ENCODE data around the gene PSMD5. TPM values are rescaled to one million over a fixed set of nuclear protein-coding genes. Genes with fewer than 3 reads are reported as not detected.

Gene PSMD5
- total RNA-seq, 4 donors from 2014 or later: 23.8 to 46.2 (median 30.9) TPM

GRCh38 chr9:120767451-120767850 is 75.3 kb downstream of the PSMD5 start:
- DNase-seq: no peak
- H3K36me3 ChIP-seq: peaks cover 0 to 73% (median 0%) of the 10 kb centered on the region in 3 donors
- TF ChIP-seq CTCF (IDR thresholded peaks at IDR 0.05) (no peak), POLR2A (IDR thresholded peaks at IDR 0.05) (no peak)
- no peak overlapping the region for H3K4me3 ChIP-seq
- H3K27ac ChIP-seq: peak overlapping the region in 1 of 4 donors; percentile 1
- peaks cover 0 to 7% (median 2%) of the 10 kb centered on the region in 4 donors for H3K4me1 ChIP-seq
- no peaks in the 10 kb centered on the region for H3K9me3 ChIP-seq
- H3K27me3 ChIP-seq: no peaks in the 10 kb centered on the region

Other genes starting within 250 kb of the PSMD5 start
- gene MEGF9, start 128.5 kb downstream of the PSMD5 start, total RNA-seq: 10 to 100 TPM in 2 of 4 donors, 1 to 10 TPM in 2; 8.1 to 15.1 (median 11.5) TPM
- 10 to 100 TPM; 70.5 to 93.3 (median 82.8) TPM for gene FBXW2, start 49.5 kb downstream of the PSMD5 start, total RNA-seq
- gene PHF19, start 34.3 kb upstream of the PSMD5 start, total RNA-seq: 10 to 100 TPM in 3 of 4 donors, 1 to 10 TPM in 1; 7.2 to 76.7 (median 20.6) TPM
- 10 to 100 TPM in 1 of 4 donors, 1 to 10 TPM in 3; 3.3 to 14.0 (median 8.8) TPM for gene TRAF1, start 83.9 kb upstream of the PSMD5 start, total RNA-seq
- 1 to 10 TPM; 1.2 to 8.6 (median 2.1) TPM for gene C5, start 207.4 kb upstream of the PSMD5 start, total RNA-seq
- 100 to 1,000 TPM in 1 of 4 donors, 10 to 100 TPM in 2, 1 to 10 TPM in 1; 5.1 to 113 (median 13.7) TPM for gene CNTRL, start 232.0 kb upstream of the PSMD5 start, total RNA-seq

Measured in Peyer's patch (tissue), 4 donors.